ENCODE results near the gene ANGPTL1.

Gene ANGPTL1, protein sequence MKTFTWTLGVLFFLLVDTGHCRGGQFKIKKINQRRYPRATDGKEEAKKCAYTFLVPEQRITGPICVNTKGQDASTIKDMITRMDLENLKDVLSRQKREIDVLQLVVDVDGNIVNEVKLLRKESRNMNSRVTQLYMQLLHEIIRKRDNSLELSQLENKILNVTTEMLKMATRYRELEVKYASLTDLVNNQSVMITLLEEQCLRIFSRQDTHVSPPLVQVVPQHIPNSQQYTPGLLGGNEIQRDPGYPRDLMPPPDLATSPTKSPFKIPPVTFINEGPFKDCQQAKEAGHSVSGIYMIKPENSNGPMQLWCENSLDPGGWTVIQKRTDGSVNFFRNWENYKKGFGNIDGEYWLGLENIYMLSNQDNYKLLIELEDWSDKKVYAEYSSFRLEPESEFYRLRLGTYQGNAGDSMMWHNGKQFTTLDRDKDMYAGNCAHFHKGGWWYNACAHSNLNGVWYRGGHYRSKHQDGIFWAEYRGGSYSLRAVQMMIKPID

DNA sequence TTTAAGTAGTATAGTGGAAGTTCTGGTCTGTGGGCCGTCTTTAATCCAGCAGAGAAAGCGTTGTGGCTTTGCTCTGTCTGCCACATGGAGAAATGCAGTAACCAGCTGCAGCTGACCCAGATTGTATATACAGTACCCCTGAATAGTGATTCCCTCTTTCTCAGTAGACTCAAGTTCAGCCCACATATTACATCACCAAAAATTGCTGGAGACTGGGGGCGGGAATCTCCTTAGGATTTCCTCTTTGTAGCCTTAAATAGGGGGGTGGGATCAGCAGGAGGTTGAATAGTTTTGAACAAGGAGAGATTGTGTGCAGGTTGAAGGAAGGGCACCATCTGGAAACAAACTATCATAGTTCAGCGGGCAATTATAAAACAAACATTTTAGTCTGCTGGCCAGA lies at the start of gene ANGPTL1:
TSS of gene ANGPTL1 (minus strand) at position 134 of the 400 bp plus-strand sequence. CDS start 5,301 bp downstream, outside the sequence.
- DNase-seq = no peak

DNA sequence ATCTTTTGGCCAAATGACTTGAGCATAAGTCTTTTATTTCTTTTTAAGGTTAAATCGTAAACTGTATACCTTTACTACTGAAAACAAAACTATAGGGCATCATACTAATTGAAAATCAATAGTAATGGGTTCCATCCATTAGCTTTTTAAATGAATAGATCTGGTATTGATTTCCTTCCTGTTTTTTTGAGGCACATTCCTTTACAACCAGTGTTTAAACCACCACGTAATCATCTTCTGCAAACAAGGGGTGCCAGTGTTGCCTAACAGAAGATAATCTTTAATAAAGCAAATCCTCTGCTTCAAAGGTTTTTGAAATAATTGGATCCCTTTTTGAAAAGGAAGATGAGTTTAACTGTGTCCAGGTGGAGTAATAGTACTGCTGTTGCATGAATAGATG lies 48.7 kb upstream of the ANGPTL1 start:
- DNase-seq = no peak

DNA sequence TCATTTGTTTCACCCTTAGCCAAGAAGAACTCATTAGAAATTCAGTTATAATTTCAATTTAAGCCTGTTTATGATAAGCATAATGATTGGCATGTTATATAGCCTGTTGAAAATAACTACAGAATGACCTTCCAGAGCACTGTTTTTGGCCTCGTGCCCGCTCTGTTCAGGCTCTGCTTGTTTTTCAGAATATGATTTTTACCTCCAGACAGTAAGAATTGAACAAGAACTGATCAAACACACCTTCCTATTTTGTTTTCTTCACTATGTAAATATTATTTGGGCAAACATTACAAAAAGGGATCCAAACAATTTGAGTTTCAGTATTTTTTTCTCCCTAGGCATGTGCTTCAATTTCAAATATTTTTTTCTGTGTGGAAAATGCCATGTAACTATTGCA lies 48.1 kb upstream of the ANGPTL1 start:
- no peak for DNase-seq

DNA sequence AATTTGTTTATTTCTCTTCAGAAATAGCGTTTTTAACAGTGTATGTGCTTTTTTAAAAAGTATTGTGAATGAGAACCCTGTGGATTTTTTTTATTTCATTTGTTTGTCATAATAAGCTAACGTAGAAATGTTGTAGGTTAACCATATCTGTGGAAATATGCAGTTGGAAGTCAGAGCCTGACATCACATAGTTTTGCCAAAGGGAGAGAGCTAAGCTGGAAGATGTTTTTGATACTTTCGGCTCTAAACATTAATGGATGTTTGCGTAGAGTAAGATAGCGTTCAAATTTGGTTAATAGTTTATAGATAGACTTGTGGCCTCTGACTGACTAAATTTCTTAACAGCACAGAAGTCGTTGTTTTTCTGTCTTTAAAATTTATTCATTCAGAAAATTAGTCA lies 47.4 kb upstream of the ANGPTL1 start:
- DNase-seq = no peak

DNA sequence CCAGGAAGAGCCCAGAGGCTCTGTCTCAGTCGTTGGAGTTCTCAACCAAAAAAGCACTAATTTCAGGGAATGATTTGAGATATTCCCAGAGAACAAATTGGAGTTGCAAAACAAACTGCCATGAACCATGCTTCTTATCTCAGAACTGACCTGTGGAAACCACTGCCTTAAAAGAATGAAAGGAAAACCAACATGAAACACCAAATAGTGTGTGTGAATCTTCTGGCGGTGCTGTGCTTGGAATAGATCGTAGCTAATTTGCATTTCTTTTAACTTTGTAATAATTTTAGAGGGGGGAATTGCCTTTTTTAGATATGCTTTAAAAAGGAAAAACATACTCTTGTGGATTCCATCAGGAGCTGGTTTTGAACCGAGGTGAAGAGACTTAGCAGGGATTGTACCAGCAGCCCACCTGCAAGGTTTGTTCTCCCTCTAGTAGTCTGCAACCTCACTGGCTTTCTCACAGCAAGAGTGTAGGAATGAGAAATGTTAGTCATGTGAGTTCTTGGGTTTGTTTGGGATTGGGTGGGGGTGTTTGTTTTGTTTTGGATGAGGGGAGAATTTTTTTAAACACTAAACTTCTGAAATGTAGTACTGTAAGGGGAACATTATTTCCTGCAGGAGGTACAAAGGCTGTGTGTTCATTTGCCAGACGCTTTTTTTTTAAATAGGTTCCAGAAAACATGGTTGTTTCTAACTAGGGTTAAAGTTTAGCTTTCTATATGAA lies 45.7 kb upstream of the ANGPTL1 start:
- no peak for DNase-seq

DNA sequence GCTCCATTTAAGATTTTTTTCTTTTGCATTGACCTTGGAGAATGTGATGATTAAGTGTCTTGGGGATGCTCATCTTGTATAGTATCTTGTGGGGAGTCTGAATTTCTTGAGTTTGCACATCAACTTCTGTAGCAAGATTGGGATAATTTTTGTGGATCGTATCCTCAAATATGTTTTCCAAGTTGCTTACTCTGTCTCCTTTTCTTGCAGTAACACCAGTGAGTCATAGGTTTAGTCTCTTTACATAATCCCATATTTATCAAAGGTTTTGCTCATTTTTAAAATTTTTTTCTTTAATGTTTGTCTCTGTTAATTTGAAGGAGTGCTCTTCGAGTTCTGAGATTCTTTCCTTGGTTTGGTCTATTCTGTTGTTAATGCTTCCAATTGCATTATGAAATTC lies 41.7 kb upstream of the ANGPTL1 start:
- no peak for DNase-seq

DNA sequence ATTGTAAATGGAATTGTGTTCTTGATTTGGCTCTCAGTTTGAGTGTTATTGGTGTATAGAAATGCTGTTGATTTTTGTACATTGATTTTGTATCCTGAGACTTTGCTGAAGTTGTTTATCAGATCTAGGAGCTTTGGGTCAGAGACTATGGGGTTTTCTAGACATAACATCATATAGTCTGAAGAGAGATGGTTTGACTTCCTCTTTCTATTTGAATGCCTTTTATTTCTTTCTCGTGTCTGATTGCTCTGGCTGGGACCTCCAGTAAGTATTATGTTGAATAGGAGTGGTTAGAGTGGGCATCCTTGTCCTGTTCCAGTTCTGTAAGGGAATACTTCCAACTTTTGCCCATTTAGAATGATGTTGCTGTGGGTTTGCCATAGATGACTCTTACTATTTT lies 39.1 kb upstream of the ANGPTL1 start:
- no peak for DNase-seq

DNA sequence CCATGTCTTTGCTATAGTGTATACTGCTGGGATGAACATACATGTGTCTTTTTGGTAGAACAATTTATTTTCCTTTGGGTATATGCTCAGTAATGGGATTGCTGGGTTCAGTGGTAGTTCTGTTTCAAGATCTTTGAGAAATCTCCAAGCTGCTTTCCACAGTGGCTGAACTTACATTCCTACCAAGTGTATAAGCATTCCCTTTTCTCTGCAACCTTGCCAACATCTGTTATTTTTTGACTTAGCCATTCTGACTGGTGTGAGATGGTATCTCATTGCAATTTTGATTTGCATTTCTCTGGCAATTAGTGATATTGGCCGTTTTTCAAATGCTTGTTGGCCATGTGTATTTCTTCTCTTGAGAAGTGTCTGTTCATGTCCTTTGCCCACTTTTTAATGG lies 37.5 kb upstream of the ANGPTL1 start:
- DNase-seq = no peak

DNA sequence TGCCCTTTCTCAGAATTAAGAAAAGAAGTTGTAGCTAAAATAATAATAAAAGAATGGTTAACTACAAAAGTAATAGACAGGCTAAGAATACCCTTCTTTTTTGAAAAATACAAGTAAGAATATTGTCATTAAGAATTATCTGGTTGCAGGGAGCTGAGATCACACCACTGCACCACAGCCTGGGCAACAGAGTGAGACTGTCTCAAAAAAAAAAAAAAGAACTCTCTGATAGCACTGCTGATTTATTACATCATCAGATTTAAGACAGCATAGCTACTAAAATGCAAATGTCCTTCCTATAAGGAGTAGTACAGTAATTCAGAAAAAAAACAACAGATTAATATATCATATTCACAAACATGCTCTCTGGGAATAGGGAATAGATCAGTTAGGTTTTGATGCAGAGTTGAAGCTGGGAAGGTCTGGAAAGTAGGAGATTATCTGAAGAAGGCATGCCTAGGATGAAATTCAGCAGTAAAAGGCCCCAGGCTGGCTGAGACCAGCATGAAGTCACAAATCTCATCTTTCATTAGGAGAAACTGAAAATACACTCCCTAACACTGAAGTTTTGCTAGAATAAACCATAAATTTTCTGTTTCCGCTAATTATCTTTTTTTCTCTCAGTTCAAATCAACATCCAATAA lies 30.7 kb upstream of the ANGPTL1 start:
- no peak for DNase-seq

DNA sequence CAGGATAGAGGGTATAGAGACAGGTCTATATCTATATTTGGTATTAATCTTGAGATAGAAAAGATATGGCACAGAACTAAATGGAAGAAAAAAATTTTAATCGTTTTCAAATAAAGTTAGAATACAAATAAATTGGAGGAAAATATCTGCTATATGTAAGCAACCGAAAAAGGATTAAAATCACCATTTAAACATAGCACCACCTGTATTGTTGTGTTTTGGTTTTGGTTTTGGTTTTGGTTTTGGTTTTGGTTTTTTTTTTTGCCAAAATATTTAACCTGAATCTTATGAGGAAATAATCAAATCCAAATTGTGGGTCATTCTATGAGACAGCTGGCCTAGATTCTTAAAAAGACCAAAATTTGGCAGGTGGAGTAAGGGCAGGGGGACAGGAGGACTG lies 28.5 kb upstream of the ANGPTL1 start:
- no peak for DNase-seq

DNA sequence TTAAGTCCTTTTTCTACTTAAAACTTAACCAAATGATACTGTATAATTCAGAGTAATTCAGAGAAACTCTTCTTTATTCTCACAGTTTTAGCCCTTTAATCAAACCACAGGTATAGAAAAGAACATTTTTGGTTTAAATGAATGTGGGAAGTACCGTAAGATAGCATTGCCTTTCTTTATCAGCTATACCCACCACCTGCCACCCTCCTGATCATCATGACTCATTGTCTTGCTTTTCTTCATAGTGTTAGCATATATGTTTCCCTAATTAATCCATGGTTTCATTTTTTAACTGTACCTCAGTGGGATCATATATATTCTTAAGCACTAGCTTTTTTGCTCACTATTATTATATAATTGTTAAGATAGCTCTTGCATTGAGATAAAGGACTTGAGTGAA lies 27.5 kb upstream of the ANGPTL1 start:
- no peak for DNase-seq

DNA sequence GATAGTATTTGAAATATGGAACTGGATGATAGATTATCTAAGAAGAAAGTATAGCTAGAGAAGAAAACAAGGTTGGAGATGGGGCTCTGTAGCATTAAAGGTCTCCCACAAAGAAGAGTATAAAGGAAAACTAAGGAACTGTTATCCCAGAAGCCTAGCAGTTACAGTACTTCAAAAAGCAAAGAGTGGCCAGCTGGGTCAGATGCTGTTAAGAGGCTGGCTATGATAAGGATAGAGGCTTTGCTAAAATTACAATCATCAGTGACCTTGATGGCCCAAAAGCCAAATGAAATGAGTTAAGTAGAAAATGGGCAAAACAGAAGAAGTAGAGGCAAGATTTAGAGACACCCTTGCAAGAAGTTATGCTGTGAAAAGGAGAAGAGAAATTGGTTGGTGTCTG lies 25.1 kb upstream of the ANGPTL1 start:
- DNase-seq = no peak

DNA sequence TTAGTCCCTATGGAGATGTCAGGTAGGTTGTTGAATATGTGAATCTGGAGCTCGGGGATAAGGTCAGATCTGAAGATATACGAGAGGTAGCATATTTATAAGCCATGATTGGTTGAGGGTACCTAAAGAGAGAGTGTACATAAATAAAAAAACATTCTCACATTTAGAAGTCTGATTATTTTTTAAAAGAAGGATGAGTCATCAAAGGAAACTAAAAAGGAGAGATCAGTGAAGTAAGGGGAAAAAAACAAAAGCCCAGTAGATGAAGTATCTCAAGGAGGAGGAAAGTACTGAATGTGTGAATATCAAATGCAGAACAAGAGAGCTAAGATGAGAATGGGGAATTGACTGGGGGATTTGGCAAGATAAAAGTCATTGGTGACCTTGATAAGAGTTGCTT lies 15.7 kb upstream of the ANGPTL1 start:
- no peak for DNase-seq

DNA sequence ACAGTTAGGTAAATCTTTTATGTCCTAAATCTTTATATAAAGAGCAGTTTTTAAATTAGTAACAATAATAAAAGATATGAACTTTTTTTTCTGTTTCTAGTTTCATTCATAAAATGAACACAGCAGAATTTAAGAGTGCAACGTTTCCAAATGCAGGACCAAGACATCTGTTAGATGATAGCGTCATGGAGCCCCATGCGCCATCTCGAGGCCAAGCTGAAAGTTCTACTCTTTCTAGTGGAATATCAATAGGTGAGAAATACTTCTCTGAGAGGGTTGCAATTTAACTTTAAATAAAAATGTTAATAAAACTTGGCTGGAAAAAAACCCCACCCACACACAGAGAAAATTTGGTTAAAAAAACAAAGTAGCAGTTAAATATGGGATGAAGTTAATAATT lies 15.0 kb upstream of the ANGPTL1 start:
- DNase-seq = no peak

DNA sequence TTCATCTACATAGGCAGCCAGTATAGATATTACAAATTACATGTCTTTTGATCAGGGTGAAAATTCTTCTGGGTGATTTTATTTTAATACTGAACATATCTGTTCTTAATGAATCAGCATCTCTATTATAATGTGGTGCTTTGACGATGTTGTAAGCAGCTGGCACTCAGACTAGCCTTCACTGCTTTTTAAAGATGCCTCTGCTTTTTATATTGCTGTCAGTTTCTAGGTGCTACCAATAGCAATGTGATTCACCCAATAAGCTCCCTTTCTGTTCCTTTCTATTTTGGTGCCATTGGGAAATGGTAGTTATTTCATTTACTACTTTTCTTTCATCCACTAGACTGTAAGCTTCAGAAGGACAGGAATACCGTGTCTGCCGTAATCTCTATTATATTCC lies 11.1 kb upstream of the ANGPTL1 start:
- no peak for DNase-seq

DNA sequence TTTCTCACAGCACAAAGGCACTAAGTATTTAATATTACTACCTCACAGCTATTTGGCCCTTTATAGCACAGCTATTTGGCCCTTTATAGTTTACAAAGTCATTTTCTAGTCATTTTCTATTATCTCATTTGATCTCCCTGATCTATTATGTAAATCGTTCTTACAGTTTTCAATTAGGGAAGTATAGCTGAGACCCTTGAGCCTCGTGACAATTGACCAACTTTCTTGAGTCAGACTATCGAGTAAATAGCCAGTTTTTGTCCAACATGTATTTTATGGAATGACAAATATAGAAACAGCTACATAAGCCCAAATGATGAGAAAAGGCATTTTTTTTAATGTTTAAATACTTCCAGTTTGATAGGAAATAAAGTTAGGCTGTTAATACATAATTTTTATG lies 7.0 kb upstream of the ANGPTL1 start:
- DNase-seq = no peak

DNA sequence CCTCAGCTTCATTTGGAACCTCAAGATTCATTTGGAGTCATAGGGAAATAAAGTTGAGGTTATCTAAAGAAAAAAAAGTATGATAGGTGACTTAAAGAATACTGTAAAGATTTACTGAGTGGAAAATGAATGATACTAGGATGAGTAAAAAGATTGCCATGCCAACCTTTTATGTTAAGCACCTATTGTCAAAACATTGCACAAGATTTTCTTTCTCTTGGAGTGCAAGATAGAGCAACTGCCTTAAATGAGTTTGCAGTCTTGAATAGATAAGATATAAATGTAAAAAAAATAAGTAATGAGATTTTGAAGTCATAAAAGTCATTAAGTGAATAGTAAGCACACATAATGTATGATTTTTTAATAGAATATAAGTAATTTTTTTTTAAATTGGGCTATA lies 5.1 kb upstream of the ANGPTL1 start:
- no peak for DNase-seq

DNA sequence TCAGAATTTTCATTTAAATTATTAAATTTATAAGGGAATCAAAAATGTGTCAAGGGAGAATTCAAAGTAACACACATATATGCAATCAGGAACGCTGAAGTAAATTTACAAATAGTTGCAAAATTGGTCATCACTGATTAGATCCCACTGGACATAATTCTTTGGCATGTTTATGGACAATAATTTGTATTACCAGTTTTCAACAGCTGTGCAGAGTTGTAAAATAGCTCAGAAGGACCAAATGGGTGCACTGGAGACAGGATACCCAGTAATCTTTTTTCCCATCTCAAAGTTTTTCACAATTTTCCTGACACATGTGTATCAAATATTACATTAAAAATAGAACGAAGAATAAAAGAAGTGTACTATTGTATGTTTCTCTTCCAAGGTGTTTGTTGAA lies 4.1 kb upstream of the ANGPTL1 start:
- DNase-seq = no peak

DNA sequence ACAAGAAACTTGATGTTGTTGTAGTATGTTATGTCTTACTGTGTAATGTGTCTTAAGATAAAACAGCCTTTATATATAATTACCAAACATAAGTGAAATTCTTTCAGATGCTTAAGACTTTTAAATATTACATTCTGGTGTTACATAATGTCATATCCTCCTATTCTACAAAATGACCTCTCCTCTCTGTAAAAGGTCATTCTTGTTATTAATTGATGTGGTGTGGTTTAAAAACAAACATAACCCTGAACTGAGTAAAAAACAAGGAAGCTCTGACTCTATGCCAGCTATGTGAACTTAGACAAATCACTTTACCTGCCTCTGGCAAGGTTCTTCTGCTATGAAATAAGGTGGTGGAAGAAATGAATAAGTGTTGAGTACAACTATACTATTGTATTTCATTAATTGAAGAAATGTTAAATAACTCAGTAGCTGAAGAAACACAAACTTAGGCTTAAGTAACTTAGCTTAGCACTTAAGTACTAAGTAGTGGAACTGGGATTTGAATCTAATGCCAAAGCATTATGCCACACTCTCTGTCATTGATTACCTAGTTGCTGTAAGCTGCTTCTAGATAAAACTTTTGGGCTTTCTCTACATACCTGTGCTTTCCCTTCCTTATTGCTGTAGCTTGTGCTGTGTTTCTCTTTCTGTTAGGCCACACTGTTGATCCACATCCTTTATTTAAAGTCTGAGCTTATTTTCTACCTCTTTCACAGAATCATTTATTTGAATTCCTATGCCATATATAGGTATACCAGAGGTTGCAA lies 859 bp upstream of the ANGPTL1 start:
- no peak for DNase-seq

DNA sequence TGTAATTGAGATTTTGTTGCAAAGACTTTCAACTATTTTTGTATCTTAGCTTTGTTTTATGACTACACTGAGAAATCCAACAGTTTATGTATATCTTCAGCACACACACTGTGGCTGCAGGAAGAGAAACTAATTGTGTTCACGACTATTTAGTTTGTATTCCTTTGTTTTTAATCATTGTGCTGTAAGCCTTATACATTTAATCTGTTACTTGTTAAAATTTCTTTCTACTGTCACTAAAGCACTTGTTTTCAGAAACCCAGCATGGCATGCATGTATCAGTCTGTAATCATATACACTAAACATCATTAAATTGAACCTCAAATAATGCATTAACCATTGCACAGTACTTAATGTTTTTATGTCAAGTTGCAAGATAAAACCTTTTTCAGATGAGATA lies 656 bp downstream of the ANGPTL1 start:
- no peak for DNase-seq

DNA sequence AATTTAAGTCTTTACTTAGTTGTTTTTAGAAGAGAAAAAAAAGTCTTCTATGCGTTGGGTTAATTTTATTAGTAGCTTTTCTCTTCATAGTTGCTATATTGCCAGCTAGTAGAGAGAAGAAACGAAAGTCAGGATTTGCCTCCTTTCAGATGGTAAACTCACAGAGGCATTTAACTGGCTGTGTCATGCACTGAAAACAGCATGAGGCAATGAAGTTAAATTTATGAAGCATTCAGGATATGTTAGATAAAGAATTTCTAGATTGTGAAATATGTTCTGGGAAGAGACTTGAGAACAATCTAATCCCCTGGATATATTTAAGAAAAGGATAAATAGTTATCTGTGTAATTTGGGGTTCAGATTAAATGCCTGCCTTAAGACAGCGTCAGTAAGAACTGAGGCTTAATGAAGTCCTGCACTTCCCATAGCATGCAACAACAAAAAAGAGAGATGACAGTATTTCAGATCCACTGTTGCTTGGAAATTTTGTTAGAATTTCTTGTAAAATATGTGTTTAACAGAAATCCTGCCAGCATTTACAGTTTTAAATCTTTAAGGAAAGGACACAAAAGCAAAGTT lies 1.7 kb downstream of the ANGPTL1 start:
- DNase-seq = no peak

DNA sequence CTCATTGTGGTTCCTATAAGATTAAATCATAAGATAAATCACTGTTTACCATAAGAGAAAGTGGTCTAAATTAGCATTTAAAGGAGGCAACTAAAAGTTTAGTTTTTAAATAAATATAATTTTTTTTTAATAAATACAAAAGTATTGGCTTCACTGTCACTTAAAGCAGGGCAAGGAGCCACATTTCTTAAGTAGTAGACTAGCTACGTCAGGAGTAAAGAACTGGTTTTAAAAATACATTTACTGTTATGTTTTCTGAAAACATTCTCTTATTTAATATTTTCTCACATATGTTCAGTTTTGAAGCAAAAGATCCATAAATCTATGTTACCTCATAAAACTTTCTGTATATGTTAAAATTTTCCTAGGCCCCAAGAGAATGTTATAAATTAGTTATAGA lies 2.2 kb downstream of the ANGPTL1 start:
- no peak for DNase-seq

DNA sequence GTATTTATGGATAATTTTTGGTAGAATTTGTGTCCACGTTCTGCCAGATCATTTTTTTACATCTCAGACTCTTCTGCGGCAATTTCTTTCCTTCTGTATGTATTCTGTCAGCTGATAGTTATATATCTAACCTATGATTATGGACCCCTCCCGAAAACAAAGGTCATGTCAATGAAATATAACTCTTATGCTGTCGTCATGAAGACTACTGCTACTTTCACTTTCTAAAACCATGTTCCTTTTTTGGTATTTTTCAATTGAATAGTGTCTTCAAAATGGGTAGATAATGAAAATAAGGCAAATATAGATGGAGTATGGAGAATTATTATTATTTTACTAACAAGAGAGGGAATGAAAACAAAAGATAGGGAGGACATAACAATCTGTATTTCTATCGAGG lies 3.2 kb downstream of the ANGPTL1 start:
- DNase-seq = no peak
